Measurements from ENCODE around the gene OR10A6. TPM values are rescaled to one million over a fixed set of nuclear protein-coding genes. Genes with fewer than 3 reads are reported as not detected.

Gene OR10A6
- total RNA-seq, 4 donors from 2014 or later = not detected

DNA sequence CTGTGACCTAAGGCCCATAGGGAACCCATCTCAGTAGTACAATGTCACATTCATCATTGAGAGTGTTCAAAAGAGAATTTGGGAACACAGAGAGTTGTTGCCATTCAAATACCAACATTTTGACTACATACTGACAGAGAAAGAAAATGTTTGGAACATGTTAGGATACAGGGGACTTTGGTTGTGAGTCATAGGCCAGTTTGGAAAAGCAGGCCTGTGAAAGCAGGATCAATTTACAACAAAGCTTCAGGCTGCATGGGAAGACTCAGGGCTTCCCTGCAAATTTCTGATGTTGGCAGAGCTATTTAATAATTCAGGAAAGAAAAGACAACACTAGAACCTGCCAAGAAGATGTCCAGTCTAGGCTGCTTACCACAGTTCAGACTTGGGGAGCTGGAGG is 33.8 kb upstream of the OR10A6 start:
- Histone ChIP-seq H3K4me1 (no peaks in the 10 kb centered on the region), H3K27ac (no peak overlapping the region), H3K9me3 (no peaks in the 10 kb centered on the region), H3K27me3 (no peaks in the 10 kb centered on the region), H3K36me3 (no peaks in the 10 kb centered on the region), H3K4me3 (no peak overlapping the region)
- DNase-seq = no peak
- TF ChIP-seq, protein P1, sequence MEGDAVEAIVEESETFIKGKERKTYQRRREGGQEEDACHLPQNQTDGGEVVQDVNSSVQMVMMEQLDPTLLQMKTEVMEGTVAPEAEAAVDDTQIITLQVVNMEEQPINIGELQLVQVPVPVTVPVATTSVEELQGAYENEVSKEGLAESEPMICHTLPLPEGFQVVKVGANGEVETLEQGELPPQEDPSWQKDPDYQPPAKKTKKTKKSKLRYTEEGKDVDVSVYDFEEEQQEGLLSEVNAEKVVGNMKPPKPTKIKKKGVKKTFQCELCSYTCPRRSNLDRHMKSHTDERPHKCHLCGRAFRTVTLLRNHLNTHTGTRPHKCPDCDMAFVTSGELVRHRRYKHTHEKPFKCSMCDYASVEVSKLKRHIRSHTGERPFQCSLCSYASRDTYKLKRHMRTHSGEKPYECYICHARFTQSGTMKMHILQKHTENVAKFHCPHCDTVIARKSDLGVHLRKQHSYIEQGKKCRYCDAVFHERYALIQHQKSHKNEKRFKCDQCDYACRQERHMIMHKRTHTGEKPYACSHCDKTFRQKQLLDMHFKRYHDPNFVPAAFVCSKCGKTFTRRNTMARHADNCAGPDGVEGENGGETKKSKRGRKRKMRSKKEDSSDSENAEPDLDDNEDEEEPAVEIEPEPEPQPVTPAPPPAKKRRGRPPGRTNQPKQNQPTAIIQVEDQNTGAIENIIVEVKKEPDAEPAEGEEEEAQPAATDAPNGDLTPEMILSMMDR (IDR thresholded peaks at IDR 0.05) = no peak
- no peak for TF ChIP-seq POLR2A (IDR thresholded peaks at IDR 0.05)

- Histone ChIP-seq H3K36me3 (no peaks in the 10 kb centered on the region), H3K9me3 (no peaks in the 10 kb centered on the region), H3K4me3 (no peak overlapping the region), H3K4me1 (no peaks in the 10 kb centered on the region), H3K27me3 (no peaks in the 10 kb centered on the region), H3K27ac (no peak overlapping the region)
- DNase-seq = no peak
- TF ChIP-seq POLR2A (IDR thresholded peaks at IDR 0.05) = no peak
- TF ChIP-seq, protein P1 (IDR thresholded peaks at IDR 0.05) = no peak
Observed at GRCh38 chr11:7964261-7964660, 33.2 kb upstream of the OR10A6 start.

- TF ChIP-seq, protein P1 (IDR thresholded peaks at IDR 0.05) = no peak
- TF ChIP-seq POLR2A (IDR thresholded peaks at IDR 0.05) = no peak
Observed at GRCh38 chr11:7955191-7955590, 24.1 kb upstream of the OR10A6 start.

DNA sequence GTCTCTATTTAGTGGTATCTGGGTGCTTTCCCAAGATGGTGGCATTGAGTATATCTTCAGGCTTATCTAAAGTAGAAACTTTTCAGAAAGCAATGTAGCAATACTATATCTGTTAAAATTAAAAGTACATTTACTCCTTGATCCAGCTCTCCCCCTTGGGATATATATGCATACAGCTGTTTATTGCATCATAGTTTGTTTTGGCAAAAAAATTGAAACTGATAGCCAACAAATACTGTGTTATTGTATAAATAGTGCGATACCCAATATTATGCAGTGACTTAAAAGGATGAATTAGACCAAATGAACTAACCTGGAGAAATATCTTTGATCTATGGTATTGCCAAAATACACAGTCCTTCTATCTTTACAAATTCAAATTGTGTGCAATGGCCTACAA is 18.9 kb upstream of the OR10A6 start:
- Histone ChIP-seq H3K27me3 (no peaks in the 10 kb centered on the region), H3K4me1 (no peaks in the 10 kb centered on the region), H3K27ac (no peak overlapping the region), H3K9me3 (no peaks in the 10 kb centered on the region), H3K36me3 (no peaks in the 10 kb centered on the region), H3K4me3 (no peak overlapping the region)
- no peak for DNase-seq
- TF ChIP-seq, protein P1 (IDR thresholded peaks at IDR 0.05) = no peak
- no peak for TF ChIP-seq POLR2A (IDR thresholded peaks at IDR 0.05)

More at GRCh38 chr11:7955191-7955590, 24.1 kb upstream of the OR10A6 start:
- DNase-seq = no peak
- Histone ChIP-seq H3K27me3 (no peaks in the 10 kb centered on the region), H3K4me1 (no peaks in the 10 kb centered on the region), H3K36me3 (no peaks in the 10 kb centered on the region), H3K9me3 (no peaks in the 10 kb centered on the region), H3K27ac (no peak overlapping the region), H3K4me3 (no peak overlapping the region)

DNA sequence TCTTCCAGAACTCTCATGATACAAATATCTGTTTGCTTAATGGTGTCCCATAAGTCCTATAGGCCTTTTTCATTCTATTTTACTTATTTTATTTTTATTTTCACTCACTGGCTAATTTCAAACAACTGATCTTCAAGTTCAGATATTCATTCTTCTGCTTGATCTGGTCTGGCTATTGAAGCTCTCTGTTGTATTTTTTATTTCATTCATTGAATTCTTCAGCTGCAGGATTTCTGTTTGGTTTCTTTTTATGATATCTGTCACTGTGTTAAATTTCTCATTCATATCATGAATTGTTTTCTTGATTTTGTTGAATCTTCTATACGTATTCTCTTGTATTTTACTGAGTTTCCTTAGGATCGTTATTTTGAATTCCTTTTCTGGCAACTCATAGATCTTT is 13.1 kb upstream of the OR10A6 start:
- Histone ChIP-seq H3K4me3 (no peak overlapping the region), H3K9me3 (peaks cover 0 to 7% (median 0%) of the 10 kb centered on the region in 4 donors), H3K27me3 (no peaks in the 10 kb centered on the region), H3K36me3 (no peaks in the 10 kb centered on the region), H3K27ac (no peak overlapping the region), H3K4me1 (no peaks in the 10 kb centered on the region)
- no peak for DNase-seq
- TF ChIP-seq, protein P1 (IDR thresholded peaks at IDR 0.05) = no peak
- TF ChIP-seq POLR2A (IDR thresholded peaks at IDR 0.05) = no peak

GRCh38 chr11:7941608-7942007 is 10.5 kb upstream of the OR10A6 start, which contains the start of gene OR10A3:
Gene OR10A3, minus strand, starts transcription at chr11:7941708. Its CDS starts 2,188 bp downstream, at chr11:7939520.
- no peak within 1 kb of the TSS for H3K4me3 ChIP-seq
- peaks cover 0 to 7% (median 0%) of the 10 kb centered on the region in 4 donors for H3K9me3 ChIP-seq
- no peaks in the 10 kb centered on the region for H3K4me1 ChIP-seq
- TF ChIP-seq, protein P1 (IDR thresholded peaks at IDR 0.05) = no peak
- TF ChIP-seq POLR2A (IDR thresholded peaks at IDR 0.05) = no peak
- H3K36me3 ChIP-seq = no peaks in the 10 kb centered on the region
- no peaks in the 10 kb centered on the region for H3K27me3 ChIP-seq
- no peak within 1 kb of the TSS for H3K27ac ChIP-seq
- DNase-seq = no peak

Data from Peyer's patch (tissue), 4 donors.